ENCODE measurements around the gene SCAMP5.

Gene SCAMP5

GRCh38 chr15:75048394-75048793, 53.0 kb downstream of the SCAMP5 start:
- no peak for DNase-seq

GRCh38 chr15:75049392-75049791, 54.0 kb downstream of the SCAMP5 start:
- peak in 1 of 3 experiments; percentile 7 for DNase-seq

- no peak for DNase-seq
Measured at GRCh38 chr15:75050283-75050682, 54.9 kb downstream of the SCAMP5 start.

GRCh38 chr15:75051191-75051608, 55.8 kb downstream of the SCAMP5 start:
- peak in 1 of 3 experiments; percentile 9 for DNase-seq

- no peak for DNase-seq
Measured at GRCh38 chr15:75051711-75052110, 56.3 kb downstream of the SCAMP5 start.

- no peak for DNase-seq
Measured at GRCh38 chr15:75052972-75053747, 57.8 kb downstream of the SCAMP5 start.

GRCh38 chr15:75053748-75054125, 58.4 kb downstream of the SCAMP5 start:
- no peak for DNase-seq

- DNase-seq, result no peak
Measured at GRCh38 chr15:75054172-75054897, 59.0 kb downstream of the SCAMP5 start.

GRCh38 chr15:75056036-75056435, 60.7 kb downstream of the SCAMP5 start:
- DNase-seq, result no peak

GRCh38 chr15:75058127-75058905, 63.0 kb downstream of the SCAMP5 start:
- DNase-seq, result no peak

GRCh38 chr15:75059607-75060006, 64.2 kb downstream of the SCAMP5 start:
- no peak for DNase-seq

- no peak for DNase-seq
Measured at GRCh38 chr15:75061272-75061671, 65.9 kb downstream of the SCAMP5 start.

GRCh38 chr15:75062706-75063105, 67.3 kb downstream of the SCAMP5 start:
- no peak for DNase-seq

GRCh38 chr15:75063338-75063737, 68.0 kb downstream of the SCAMP5 start:
- DNase-seq, result no peak

GRCh38 chr15:75063889-75064288, 68.5 kb downstream of the SCAMP5 start:
- no peak for DNase-seq

GRCh38 chr15:75064846-75065245, 69.5 kb downstream of the SCAMP5 start:
- no peak for DNase-seq

GRCh38 chr15:75065467-75065850, 70.1 kb downstream of the SCAMP5 start:
- DNase-seq, result no peak

GRCh38 chr15:75065851-75066509, 70.6 kb downstream of the SCAMP5 start:
- no peak for DNase-seq

- DNase-seq, result no peak
Measured at GRCh38 chr15:75067123-75067830, 71.9 kb downstream of the SCAMP5 start.

GRCh38 chr15:75068748-75069147, 73.4 kb downstream of the SCAMP5 start:
- no peak for DNase-seq

GRCh38 chr15:75069301-75069925, 74.0 kb downstream of the SCAMP5 start:
- DNase-seq, result no peak

- no peak for DNase-seq
Measured at GRCh38 chr15:75070674-75071073, 75.3 kb downstream of the SCAMP5 start.
